Ishikawa (cell line): ENCODE measurements around the gene KCNIP3.

Source experiments
- CEBPB ChIP-seq: IDR thresholded peaks from 2 replicates; pipeline ENCODE4 v1.6.1; 2012
- CREB1 ChIP-seq: IDR thresholded peaks from 2 replicates; pipeline ENCODE4 v1.6.1; 2012; ENCODE audit warnings: low read depth
- EGR1 ChIP-seq: IDR thresholded peaks from 2 replicates; pipeline ENCODE4 v1.6.1; 2012
- EP300 ChIP-seq: IDR thresholded peaks from 2 replicates; pipeline ENCODE4 v1.6.1; 2012; ENCODE audit warnings: borderline replicate concordance
- FOXM1 ChIP-seq: IDR thresholded peaks from 2 replicates; pipeline ENCODE4 v1.6.1; 2012; ENCODE audit warnings: low read depth, borderline replicate concordance
- NFIC ChIP-seq: IDR thresholded peaks from 2 replicates; pipeline ENCODE4 v1.6.1; 2012
- RAD21 ChIP-seq: IDR thresholded peaks from 2 replicates; pipeline ENCODE4 v1.6.1; 2012; ENCODE audit warnings: low read depth
- TAF1 ChIP-seq: IDR thresholded peaks from 2 replicates; pipeline ENCODE4 v1.6.1; 2012; ENCODE audit warnings: low read depth, mild to moderate bottlenecking
- TCF12 ChIP-seq: IDR thresholded peaks from 2 replicates; pipeline ENCODE4 v1.6.1; 2012; ENCODE audit warnings: low read depth
- TEAD4 ChIP-seq: IDR thresholded peaks from 2 replicates; pipeline ENCODE4 v1.6.1; 2012
- USF1 ChIP-seq: IDR thresholded peaks from 2 replicates; pipeline ENCODE4 v1.6.1; 2012
- YY1 ChIP-seq: IDR thresholded peaks from 2 replicates; pipeline ENCODE4 v1.6.1; 2012; ENCODE audit warnings: low read depth
- ZBTB7A ChIP-seq: IDR thresholded peaks from 2 replicates; pipeline ENCODE4 v1.6.1; 2012; ENCODE audit warnings: low read depth
- TF ChIP-seq, protein P1 (sequence below): IDR thresholded peaks from 2 replicates; pipeline ENCODE4 v1.6.1; 2012; ENCODE audit warnings: low read depth, mild to moderate bottlenecking
- TF ChIP-seq, protein P2 (sequence below): IDR thresholded peaks from 2 replicates; pipeline ENCODE4 v1.6.1; 2012

Gene KCNIP3

DNA sequence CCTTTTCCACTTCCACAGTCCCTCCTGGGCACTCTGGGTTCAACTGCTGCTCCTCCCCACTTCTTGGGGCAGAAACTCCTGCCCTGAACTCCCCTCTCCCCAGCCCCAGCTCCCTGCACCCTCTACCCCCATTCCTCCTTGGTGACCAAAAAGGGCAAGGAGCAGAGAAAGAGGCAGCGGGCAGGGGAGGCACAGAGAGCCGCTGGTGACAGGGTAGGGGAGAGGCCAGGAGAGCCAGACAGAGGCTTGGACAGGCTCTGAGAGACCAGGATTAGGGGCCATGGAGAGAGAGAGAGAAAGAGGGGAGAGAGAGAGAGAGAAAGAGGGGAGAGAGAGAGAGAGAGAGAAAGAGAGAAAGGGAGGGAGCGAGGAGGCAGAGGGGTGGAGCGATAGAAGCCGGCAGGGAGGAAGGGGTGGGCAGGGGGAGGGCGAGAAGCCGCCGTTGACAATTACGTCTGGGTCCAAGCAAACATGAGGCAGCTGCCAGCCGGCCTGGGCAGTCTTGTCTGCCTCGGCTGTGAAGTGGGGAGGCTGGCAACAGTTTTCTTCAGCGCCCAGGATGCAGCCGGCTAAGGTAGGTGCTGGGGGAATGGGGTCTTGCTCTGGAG, at the start of gene KCNIP3:
Gene KCNIP3, plus strand, starts transcription at position 468 of the 608 bp plus-strand sequence. Its CDS starts 92 bp downstream, at position 560.
- TF ChIP-seq ZBTB7A (no peak), FOXM1 (no peak), CREB1 (no peak), TAF1 (no peak), TCF12 (no peak), EGR1 (no peak), EP300 (no peak), USF1 (no peak), NFIC (no peak), RAD21 (no peak), CEBPB (no peak), TEAD4 (no peak), YY1 (no peak)
- TF ChIP-seq, protein P1, sequence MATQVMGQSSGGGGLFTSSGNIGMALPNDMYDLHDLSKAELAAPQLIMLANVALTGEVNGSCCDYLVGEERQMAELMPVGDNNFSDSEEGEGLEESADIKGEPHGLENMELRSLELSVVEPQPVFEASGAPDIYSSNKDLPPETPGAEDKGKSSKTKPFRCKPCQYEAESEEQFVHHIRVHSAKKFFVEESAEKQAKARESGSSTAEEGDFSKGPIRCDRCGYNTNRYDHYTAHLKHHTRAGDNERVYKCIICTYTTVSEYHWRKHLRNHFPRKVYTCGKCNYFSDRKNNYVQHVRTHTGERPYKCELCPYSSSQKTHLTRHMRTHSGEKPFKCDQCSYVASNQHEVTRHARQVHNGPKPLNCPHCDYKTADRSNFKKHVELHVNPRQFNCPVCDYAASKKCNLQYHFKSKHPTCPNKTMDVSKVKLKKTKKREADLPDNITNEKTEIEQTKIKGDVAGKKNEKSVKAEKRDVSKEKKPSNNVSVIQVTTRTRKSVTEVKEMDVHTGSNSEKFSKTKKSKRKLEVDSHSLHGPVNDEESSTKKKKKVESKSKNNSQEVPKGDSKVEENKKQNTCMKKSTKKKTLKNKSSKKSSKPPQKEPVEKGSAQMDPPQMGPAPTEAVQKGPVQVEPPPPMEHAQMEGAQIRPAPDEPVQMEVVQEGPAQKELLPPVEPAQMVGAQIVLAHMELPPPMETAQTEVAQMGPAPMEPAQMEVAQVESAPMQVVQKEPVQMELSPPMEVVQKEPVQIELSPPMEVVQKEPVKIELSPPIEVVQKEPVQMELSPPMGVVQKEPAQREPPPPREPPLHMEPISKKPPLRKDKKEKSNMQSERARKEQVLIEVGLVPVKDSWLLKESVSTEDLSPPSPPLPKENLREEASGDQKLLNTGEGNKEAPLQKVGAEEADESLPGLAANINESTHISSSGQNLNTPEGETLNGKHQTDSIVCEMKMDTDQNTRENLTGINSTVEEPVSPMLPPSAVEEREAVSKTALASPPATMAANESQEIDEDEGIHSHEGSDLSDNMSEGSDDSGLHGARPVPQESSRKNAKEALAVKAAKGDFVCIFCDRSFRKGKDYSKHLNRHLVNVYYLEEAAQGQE: no peak
- TF ChIP-seq, protein P2, sequence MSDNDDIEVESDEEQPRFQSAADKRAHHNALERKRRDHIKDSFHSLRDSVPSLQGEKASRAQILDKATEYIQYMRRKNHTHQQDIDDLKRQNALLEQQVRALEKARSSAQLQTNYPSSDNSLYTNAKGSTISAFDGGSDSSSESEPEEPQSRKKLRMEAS: no peak

DNA sequence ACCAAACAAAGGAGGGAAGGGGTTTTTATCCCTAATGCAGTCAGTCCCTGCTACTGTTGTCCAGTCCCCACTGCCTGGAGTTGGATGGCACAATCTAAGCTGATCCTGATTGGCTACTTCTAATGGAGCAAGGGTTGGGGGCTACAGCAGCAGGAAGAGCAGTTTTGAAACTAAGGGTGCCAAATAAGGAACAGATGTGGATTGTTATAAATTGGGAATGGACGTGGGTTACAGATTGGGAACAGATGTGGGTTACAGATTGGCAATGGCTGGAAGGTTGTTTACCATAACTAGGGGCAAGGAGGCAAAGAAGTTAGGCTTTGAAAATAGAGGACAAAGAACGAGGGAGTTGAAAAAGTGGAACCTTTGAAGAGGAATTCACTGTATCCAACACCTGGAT, 38.9 kb upstream of the KCNIP3 start:
- no peak for TF ChIP-seq TEAD4
- TF ChIP-seq CREB1: no peak
- TF ChIP-seq ZBTB7A: no peak
- TF ChIP-seq CEBPB: no peak
- TF ChIP-seq, protein P1: no peak
- TF ChIP-seq EGR1: no peak
- TF ChIP-seq USF1: no peak
- no peak for TF ChIP-seq TAF1
- no peak for TF ChIP-seq FOXM1
- TF ChIP-seq, protein P2: no peak
- TF ChIP-seq NFIC: no peak
- TF ChIP-seq TCF12: no peak
- TF ChIP-seq RAD21: no peak

DNA sequence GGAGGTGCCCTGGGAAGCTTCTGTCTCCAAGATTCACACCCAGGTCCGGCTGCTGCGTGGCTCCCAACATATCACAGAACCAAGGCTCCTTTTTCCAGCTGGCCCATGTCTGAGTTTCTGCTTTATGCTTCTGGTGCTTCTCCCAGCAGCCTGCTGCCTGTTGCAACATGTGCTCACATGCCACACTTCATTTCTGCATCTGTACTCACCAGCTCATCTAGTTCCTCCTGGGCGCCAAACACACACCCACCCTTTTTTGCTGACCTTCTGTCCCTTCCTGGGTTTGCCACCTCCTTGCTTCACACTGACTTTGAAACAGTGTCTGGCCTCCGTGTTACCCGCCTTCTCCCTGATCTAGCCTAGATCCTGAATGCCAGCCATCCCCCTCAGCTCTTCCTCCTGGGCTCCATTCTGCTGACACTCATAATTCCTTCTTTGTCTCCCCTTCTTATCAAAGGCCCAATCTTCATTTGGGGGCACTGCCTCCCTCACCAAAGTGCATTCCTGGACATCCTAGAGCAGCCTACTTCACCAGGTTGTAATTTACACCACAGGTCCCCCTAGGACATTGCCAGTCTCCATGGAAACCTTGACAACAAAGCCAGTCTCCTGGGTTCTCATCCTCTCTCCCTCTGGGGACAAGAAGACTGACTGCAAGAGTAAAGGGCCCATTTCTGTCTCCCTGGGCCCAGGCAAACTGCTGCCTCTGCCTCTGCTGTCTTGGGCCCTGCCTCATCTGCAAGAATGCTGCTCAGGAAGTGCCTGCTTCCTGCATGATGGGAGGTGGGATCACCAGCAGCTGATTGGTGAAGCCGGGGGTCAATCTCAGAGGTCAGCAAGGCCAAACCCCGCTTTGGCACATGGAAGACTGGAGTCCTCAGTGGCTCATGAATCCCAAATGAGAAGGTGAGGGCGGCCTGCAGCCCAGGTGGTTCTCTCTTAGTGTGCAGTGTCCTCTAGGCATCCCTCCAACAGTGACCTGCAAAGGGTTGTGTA, 36.8 kb upstream of the KCNIP3 start:
- no peak for TF ChIP-seq TCF12
- no peak for TF ChIP-seq NFIC
- TF ChIP-seq RAD21: no peak
- no peak for TF ChIP-seq FOXM1
- no peak for TF ChIP-seq ZBTB7A
- no peak for TF ChIP-seq CEBPB
- no peak for TF ChIP-seq EP300
- TF ChIP-seq TEAD4: no peak
- TF ChIP-seq YY1: no peak

- TF ChIP-seq NFIC (no peak), CREB1 (no peak), TAF1 (no peak), ZBTB7A (no peak), CEBPB (no peak), USF1 (no peak), YY1 (no peak), EP300 (no peak), EGR1 (no peak), TCF12 (no peak), FOXM1 (no peak), RAD21 (no peak), TEAD4 (no peak)
- TF ChIP-seq, protein P1: no peak
- TF ChIP-seq, protein P2: no peak
Observed at GRCh38 chr2:95261602-95262001, 35.5 kb upstream of the KCNIP3 start.
